Activated T-cell treated with anti-CD3 and anti-CD28 coated beads, Interleukin-2, amount 50 U/mL, for 24 hours (primary cell): ENCODE results near the gene PBX1.
A peak's percentile ranks its signal among the peaks of the same experiment; 100 is the strongest.
"Not testable (repeated sequence)": the region's sequence is repeated elsewhere in the genome, so short reads cannot be mapped to it uniquely, and the experiment has no call there.

ENCODE experiments used
- DNase-seq: peaks from one replicate; pipeline ENCODE4 v3.0.0-alpha.2; 2020
- H3K27ac Mint-ChIP-seq: 2 replicates; pipeline ENCODE4 v1.8.0; 2020; ENCODE audit warnings: mild to moderate bottlenecking, mixed read lengths
- H3K27me3 Mint-ChIP-seq: 2 replicates; pipeline ENCODE4 v1.8.0; 2020; ENCODE audit warnings: mixed read lengths
- H3K36me3 Mint-ChIP-seq: 2 replicates; pipeline ENCODE4 v1.8.0; 2020; ENCODE audit warnings: low read depth, mixed read lengths
- H3K4me1 Mint-ChIP-seq: 2 replicates; pipeline ENCODE4 v1.8.0; 2020; ENCODE audit warnings: low read depth, mixed read lengths
- H3K4me3 Mint-ChIP-seq: 2 replicates; pipeline ENCODE4 v1.8.0; 2020; ENCODE audit warnings: mild to moderate bottlenecking, moderate library complexity, mixed read lengths
- H3K9me3 Mint-ChIP-seq: 2 replicates; pipeline ENCODE4 v1.8.0; 2020; ENCODE audit warnings: mixed read lengths

The PBX1 gene

GRCh38 chr1:164558461-164559341 is at the start of gene PBX1:
Gene PBX1 (plus strand): TSS chr1:164559184.
- Mint-ChIP-seq H3K9me3 (no peaks in the 10 kb centered on the region), H3K27ac (no peak within 1 kb of the TSS), H3K4me1 (peaks cover 18% of the 10 kb centered on the region), H3K27me3 (peaks cover 38% of the 10 kb centered on the region), H3K36me3 (no peaks in the 10 kb centered on the region), H3K4me3 (peak within 1 kb of the TSS; percentile 72)
- DNase-seq, result peak; percentile 79

GRCh38 chr1:164510435-164510834 is 48.5 kb upstream of the PBX1 start:
- H3K27me3 Mint-ChIP-seq, result no peaks in the 10 kb centered on the region
- no peaks in the 10 kb centered on the region for H3K36me3 Mint-ChIP-seq
- no peaks in the 10 kb centered on the region for H3K9me3 Mint-ChIP-seq
- H3K27ac Mint-ChIP-seq, result no peak overlapping the region
- no peaks in the 10 kb centered on the region for H3K4me1 Mint-ChIP-seq
- DNase-seq, result no peak
- H3K4me3 Mint-ChIP-seq, result no peak overlapping the region

DNA sequence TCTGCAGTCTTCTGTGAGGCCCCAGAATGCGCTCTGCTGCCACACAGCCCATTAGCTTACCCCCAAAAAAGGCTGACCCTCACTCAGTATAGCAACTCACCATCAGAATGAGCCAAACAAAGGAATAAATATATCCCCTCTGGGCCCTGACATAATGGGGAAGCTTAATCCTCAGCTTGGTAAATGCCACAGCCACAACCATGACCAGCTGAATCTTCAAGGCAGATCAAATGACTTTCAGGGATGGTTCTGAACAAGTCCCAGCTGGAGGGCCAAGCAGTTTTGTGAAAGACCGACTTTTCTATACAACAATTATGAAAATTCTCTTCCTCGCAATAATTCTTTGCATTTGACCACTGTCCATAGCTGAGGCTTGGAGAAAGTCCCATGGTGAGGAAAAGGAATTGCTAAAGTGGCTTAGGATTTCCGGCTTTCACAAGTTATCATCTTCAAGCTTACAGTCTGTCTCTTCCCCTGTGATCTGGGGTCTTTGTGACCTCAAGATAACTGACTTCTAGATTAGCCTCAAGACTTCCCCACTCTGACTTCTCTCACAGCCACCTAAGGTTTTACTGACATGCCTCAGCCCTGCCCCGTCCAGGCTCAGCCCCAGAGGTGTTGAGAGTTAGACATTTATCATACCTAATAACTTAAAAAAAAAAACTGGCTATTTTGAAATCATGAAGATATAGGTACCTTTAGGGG is 47.8 kb upstream of the PBX1 start:
- Mint-ChIP-seq H3K27ac (no peak overlapping the region), H3K4me3 (no peak overlapping the region), H3K4me1 (no peaks in the 10 kb centered on the region), H3K9me3 (no peaks in the 10 kb centered on the region), H3K27me3 (no peaks in the 10 kb centered on the region), H3K36me3 (no peaks in the 10 kb centered on the region)
- DNase-seq, result no peak

DNA sequence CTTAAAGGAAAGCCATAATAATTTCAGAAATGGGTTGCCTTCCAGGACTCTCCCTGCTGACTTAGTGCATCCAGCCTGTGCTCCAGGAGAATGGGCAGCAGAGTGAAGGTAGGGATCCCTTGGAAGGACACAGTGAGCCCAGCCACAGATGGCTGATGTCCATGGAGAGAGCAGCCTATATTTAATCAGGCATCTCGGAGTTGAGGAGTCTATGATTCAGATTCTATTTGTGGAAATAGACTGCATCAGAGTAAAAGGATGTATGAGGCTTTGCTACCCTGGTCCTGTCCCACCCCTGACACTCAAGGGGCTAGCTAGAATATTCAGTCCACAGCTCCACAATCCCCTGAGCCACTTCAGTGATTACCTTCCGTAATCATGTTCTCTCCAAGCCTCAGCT is 43.8 kb upstream of the PBX1 start:
- Mint-ChIP-seq H3K9me3 (no peaks in the 10 kb centered on the region), H3K36me3 (no peaks in the 10 kb centered on the region), H3K27me3 (no peaks in the 10 kb centered on the region), H3K4me3 (no peak overlapping the region), H3K27ac (no peak overlapping the region), H3K4me1 (no peaks in the 10 kb centered on the region)
- DNase-seq, result no peak

- no peak overlapping the region for H3K4me3 Mint-ChIP-seq
- H3K27me3 Mint-ChIP-seq, result no peaks in the 10 kb centered on the region
- no peak overlapping the region for H3K27ac Mint-ChIP-seq
- H3K36me3 Mint-ChIP-seq, result no peaks in the 10 kb centered on the region
- DNase-seq, result no peak
- H3K4me1 Mint-ChIP-seq, result no peaks in the 10 kb centered on the region
- H3K9me3 Mint-ChIP-seq, result no peaks in the 10 kb centered on the region
Measured at GRCh38 chr1:164515711-164516331, 43.2 kb upstream of the PBX1 start.

DNA sequence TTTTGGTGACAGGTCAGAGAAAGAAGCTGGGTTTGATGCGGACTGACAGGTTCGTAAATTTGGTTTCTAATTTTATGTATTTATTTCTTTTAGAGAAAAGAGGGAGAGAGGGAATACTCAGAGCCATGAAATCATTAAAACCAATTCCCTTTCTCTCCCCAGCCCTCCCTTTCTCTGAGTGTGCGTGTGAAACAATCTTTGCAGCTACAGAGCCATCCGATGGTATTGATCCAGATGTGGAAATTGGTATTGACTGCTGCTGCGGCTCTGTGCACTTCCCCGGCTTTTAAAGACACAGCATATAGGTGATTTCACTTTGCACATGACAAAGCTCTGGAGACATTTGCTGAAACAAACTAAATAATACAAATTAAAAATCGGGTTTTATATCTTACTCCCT is 42.4 kb upstream of the PBX1 start:
- no peak overlapping the region for H3K27ac Mint-ChIP-seq
- no peaks in the 10 kb centered on the region for H3K36me3 Mint-ChIP-seq
- H3K4me3 Mint-ChIP-seq, result no peak overlapping the region
- H3K27me3 Mint-ChIP-seq, result no peaks in the 10 kb centered on the region
- H3K9me3 Mint-ChIP-seq, result no peaks in the 10 kb centered on the region
- no peaks in the 10 kb centered on the region for H3K4me1 Mint-ChIP-seq
- no peak for DNase-seq

- no peaks in the 10 kb centered on the region for H3K36me3 Mint-ChIP-seq
- no peak overlapping the region for H3K4me3 Mint-ChIP-seq
- H3K27me3 Mint-ChIP-seq, result no peaks in the 10 kb centered on the region
- DNase-seq, result no peak
- H3K27ac Mint-ChIP-seq, result no peak overlapping the region
- no peaks in the 10 kb centered on the region for H3K9me3 Mint-ChIP-seq
- H3K4me1 Mint-ChIP-seq, result no peaks in the 10 kb centered on the region
Measured at GRCh38 chr1:164518692-164519332, 40.2 kb upstream of the PBX1 start.

DNA sequence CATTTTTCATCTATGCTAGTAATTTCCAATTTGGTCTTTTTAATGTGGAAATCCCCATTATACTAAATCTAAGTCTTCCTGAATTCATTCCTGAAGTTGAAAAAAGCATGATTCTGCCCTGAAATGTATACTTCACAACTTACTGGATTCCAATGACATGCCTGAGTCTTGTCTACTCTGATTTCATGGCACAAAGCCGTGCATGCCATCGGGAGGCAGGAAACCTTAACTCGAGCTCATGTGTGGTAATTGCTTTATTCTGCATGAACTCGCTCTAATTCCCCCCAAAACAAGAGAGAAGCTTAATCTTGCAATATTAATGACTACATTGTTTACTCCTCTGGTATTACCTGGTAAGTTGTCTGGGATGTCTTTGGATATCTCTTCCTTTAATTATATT is 39.6 kb upstream of the PBX1 start:
- Mint-ChIP-seq H3K36me3 (no peaks in the 10 kb centered on the region), H3K27ac (no peak overlapping the region), H3K9me3 (no peaks in the 10 kb centered on the region), H3K4me1 (no peaks in the 10 kb centered on the region), H3K27me3 (no peaks in the 10 kb centered on the region), H3K4me3 (no peak overlapping the region)
- DNase-seq, result no peak

GRCh38 chr1:164524810-164525209 is 34.2 kb upstream of the PBX1 start:
- H3K4me1 Mint-ChIP-seq, result no peaks in the 10 kb centered on the region
- H3K4me3 Mint-ChIP-seq, result no peak overlapping the region
- no peaks in the 10 kb centered on the region for H3K36me3 Mint-ChIP-seq
- no peak overlapping the region for H3K27ac Mint-ChIP-seq
- peaks cover 8% of the 10 kb centered on the region for H3K9me3 Mint-ChIP-seq
- no peak for DNase-seq
- no peaks in the 10 kb centered on the region for H3K27me3 Mint-ChIP-seq

DNA sequence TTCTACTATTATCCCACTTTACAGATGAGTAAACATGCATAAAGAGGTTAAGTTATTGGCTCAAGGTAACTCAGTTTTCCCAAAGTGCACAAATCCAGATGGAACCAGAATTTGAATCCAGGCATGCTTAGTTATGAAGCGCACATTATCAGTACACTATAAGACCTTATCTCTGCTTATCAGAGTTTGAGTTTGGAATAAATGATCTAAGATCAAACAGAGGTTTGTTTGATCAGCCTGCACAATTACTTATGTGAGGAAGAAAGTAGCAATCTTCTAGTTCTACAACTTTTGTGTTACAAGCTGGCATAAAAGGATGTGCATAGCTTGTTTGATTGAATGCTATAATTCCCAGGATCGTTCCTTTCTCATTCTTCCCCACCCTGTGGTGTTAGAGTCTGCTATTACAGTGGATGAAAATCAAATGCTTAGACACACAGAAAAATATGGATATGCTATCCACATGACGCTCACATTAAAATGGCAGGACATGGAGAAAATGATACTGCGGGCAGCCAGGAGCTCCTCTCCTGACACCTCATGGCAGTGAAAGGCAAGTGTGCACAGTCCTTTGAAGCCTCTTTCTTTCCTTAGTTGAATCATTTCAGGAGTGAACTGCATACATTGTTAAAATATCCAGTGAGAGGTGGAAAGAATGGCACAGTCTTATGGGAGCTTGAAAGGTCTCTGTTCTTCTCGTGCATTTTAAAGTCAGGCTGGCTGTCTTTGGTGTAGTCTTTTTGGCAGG is 23.9 kb upstream of the PBX1 start:
- Mint-ChIP-seq H3K36me3 (no peaks in the 10 kb centered on the region), H3K27me3 (no peaks in the 10 kb centered on the region), H3K4me1 (no peaks in the 10 kb centered on the region), H3K4me3 (no peak overlapping the region), H3K27ac (no peak overlapping the region), H3K9me3 (no peaks in the 10 kb centered on the region)
- no peak for DNase-seq

DNA sequence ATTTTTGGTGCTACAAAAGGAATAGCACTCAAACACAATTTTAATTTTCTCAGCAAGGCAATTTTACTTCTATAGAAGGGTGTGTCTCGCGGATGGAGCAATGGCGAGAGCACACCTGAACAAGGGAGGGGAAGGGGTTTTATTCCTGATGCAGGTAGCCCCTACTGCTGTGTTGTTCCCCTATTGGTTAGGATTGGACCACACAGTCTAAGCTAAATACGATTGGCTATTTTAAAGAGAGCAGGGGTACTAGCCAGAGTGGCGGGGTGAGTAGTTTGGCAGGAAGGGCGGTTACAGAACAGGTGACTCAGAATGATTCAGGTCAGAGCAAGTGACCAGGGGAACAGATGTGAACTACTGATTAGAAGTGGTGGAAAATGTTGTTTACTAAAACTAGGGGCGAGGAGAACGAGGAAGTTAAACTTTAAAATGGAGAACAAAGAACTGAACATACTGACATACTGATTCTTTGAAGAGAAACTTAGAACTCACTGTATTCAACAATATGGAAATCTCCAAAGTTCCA is 6.5 kb upstream of the PBX1 start:
- not testable (repeated sequence) for H3K36me3 Mint-ChIP-seq, DNase-seq, H3K4me1 Mint-ChIP-seq, H3K4me3 Mint-ChIP-seq, H3K27ac Mint-ChIP-seq, H3K27me3 Mint-ChIP-seq
- H3K9me3 Mint-ChIP-seq, result peaks cover 17% of the 10 kb centered on the region

DNA sequence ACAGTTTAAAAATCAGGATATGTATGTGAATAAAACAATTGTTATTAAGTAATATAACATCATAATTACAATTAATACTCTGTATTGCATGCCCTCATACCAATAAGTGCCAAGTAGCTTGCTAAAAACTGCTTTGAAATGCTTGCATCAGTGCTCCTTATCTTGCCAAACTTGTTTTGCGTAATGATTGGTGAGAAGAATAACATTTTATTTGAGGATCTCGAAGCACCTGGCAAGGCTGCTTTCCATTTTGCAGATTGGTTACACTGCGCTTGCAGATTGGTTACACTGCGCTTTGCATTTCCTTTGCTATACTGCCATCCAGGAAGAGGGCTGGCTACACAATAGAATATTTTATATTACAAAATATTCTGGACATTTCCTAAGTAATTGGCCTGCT is 1.7 kb upstream of the PBX1 start:
- Mint-ChIP-seq H3K9me3 (peaks cover 7% of the 10 kb centered on the region), H3K27ac (no peak overlapping the region), H3K36me3 (peaks cover under 1% of the 10 kb centered on the region), H3K4me3 (no peak overlapping the region), H3K4me1 (peaks cover 18% of the 10 kb centered on the region), H3K27me3 (peaks cover 38% of the 10 kb centered on the region)
- DNase-seq, result no peak

- Mint-ChIP-seq H3K4me1 (peaks cover 18% of the 10 kb centered on the region), H3K36me3 (no peaks in the 10 kb centered on the region), H3K27me3 (peaks cover 38% of the 10 kb centered on the region), H3K4me3 (peak overlapping the region; percentile 72), H3K9me3 (no peaks in the 10 kb centered on the region), H3K27ac (no peak overlapping the region)
- peak; percentile 28 for DNase-seq
Measured at GRCh38 chr1:164559342-164560051, 513 bp downstream of the PBX1 start.
